ENCODE measurements around the gene PEX13.

GRCh38 chr2:60976256-60976850 is 41.2 kb upstream of the PEX13 start:
- TF ChIP-seq CTCF (conservative IDR thresholded peaks at IDR 0.05; ENCODE audit: low read length) (no peak), EZH2phosphoT487 (IDR thresholded peaks at IDR 0.05; ENCODE audit: borderline replicate concordance) (no peak)
